ENCODE measurements around the gene TFF1. TPM values are rescaled to one million over a fixed set of nuclear protein-coding genes. Genes with fewer than 3 reads are reported as not detected.

Gene TFF1
- total RNA-seq, 2 experiments from 2014 or later: not detected

DNA sequence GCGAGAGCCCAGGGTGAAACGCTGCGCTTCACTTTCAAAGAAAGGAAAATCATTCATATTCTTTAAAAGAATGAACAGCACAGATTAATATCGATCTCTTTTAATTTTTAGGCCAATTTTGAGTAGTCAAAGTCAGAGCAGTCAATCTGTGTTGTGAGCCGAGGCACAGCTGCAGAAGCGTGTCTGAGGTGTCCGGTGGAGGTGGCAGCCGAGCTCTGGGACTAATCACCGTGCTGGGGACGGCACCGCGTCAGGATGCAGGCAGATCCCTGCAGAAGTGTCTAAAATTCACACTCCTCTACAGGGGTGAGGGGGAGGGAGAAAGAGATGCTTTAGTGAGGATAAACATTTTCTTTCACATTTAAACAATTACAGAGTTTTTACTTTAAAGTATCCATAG is 4.1 kb downstream of the TFF1 start:
- Histone ChIP-seq H3K27ac (ENCODE audit: low read depth, low read length, poor library complexity, severe bottlenecking) (no peak overlapping the region), H3K4me2 (ENCODE audit: low read length) (peak overlapping the region; percentile 18), H4K20me1 (ENCODE audit: insufficient read depth, low read length) (no peaks in the 10 kb centered on the region), H2AFZ (ENCODE audit: low read length) (no peak overlapping the region), H3K79me2 (ENCODE audit: insufficient read depth, low read depth, low read length) (no peaks in the 10 kb centered on the region), H3K36me3 (ENCODE audit: insufficient read depth, low read length) (no peaks in the 10 kb centered on the region), H3K4me3 (ENCODE audit: low read depth, low read length, poor library complexity, severe bottlenecking) (no peak overlapping the region), H3K9me2 (ENCODE audit: insufficient read depth, low read length) (no peaks in the 10 kb centered on the region), H3K9me3 (ENCODE audit: low read length) (0 out of 2 replicates have a peak, but pooled peaks cover 8% of the 10 kb centered on the region), H3K4me1 (ENCODE audit: insufficient read depth, low read length, poor library complexity, severe bottlenecking) (peaks cover 26% of the 10 kb centered on the region)
- no peak for TF ChIP-seq EZH2phosphoT487 (IDR thresholded peaks at IDR 0.05; ENCODE audit: borderline replicate concordance, low read depth, low read length)
- TF ChIP-seq, protein P1, sequence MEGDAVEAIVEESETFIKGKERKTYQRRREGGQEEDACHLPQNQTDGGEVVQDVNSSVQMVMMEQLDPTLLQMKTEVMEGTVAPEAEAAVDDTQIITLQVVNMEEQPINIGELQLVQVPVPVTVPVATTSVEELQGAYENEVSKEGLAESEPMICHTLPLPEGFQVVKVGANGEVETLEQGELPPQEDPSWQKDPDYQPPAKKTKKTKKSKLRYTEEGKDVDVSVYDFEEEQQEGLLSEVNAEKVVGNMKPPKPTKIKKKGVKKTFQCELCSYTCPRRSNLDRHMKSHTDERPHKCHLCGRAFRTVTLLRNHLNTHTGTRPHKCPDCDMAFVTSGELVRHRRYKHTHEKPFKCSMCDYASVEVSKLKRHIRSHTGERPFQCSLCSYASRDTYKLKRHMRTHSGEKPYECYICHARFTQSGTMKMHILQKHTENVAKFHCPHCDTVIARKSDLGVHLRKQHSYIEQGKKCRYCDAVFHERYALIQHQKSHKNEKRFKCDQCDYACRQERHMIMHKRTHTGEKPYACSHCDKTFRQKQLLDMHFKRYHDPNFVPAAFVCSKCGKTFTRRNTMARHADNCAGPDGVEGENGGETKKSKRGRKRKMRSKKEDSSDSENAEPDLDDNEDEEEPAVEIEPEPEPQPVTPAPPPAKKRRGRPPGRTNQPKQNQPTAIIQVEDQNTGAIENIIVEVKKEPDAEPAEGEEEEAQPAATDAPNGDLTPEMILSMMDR (conservative IDR thresholded peaks at IDR 0.05; ENCODE audit: low read length): no peak
- POLR2A ChIA-PET: interaction anchor here (0.5 to 1.5 kb wide), 4 partner anchors 20 to 595 kb away, joined by 3 to 4 read pairs (median 3); no protein-coding TSS in a partner anchor
- no TSS peak for BruUV-seq (replicated peaks)
- no peak for DNase-seq (ENCODE audit: low spot score)
- CTCF ChIA-PET (ENCODE audit: unreplicated experiment): no interaction called here
- intact Hi-C loops (cut with micrococcal nuclease; ENCODE audit: unreplicated experiment): loop anchor here (10.0 kb wide), 1 partner anchor 93 kb away; no protein-coding TSS in a partner anchor

DNA sequence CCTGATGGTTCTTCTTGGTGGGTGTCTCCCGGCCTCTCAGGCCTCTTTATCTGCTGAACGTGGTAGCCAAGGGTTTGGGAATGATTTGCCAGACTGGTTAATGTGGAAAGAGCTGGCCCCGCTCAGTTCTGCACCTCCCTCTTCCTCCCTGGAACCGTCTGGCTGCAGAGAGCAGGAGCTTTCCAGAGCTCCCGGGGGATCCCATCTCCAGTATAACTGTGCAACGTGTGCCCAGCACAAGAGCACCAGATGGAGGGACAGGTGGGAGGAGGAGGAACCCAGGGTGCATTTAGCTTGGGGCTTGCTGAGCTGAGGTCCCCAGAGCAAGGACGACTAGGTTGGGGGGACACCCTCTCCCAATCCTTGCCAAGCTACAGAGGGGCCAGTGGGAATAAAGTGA is 5.0 kb downstream of the TFF1 start:
- BruUV-seq (replicated peaks): no TSS peak
- ChIA-PET CTCF (ENCODE audit: unreplicated experiment) (no interaction called here), POLR2A (interaction anchor here (0.5 kb wide), 1 partner anchor 191 kb away, joined by 3 read pairs; no protein-coding TSS in a partner anchor)
- no peak overlapping the region for H3K4me3 ChIP-seq (ENCODE audit: low read depth, low read length, poor library complexity, severe bottlenecking)
- H3K27ac ChIP-seq (ENCODE audit: low read depth, low read length, poor library complexity, severe bottlenecking): no peak overlapping the region
- no peak for DNase-seq (ENCODE audit: low spot score)
- 0 out of 2 replicates have a peak, but pooled peaks cover 8% of the 10 kb centered on the region for H3K9me3 ChIP-seq (ENCODE audit: low read length)
- H4K20me1 ChIP-seq (ENCODE audit: insufficient read depth, low read length): no peaks in the 10 kb centered on the region
- intact Hi-C loops (cut with micrococcal nuclease; ENCODE audit: unreplicated experiment): loop anchor here (10.0 kb wide), 1 partner anchor 94 kb away; no protein-coding TSS in a partner anchor
- H3K4me2 ChIP-seq (ENCODE audit: low read length): no peak overlapping the region
- TF ChIP-seq, protein P1 (conservative IDR thresholded peaks at IDR 0.05; ENCODE audit: low read length): no peak
- TF ChIP-seq EZH2phosphoT487 (IDR thresholded peaks at IDR 0.05; ENCODE audit: borderline replicate concordance, low read depth, low read length): no peak
- H3K79me2 ChIP-seq (ENCODE audit: insufficient read depth, low read depth, low read length): no peaks in the 10 kb centered on the region
- H2AFZ ChIP-seq (ENCODE audit: low read length): no peak overlapping the region
- no peaks in the 10 kb centered on the region for H3K36me3 ChIP-seq (ENCODE audit: insufficient read depth, low read length)
- H3K9me2 ChIP-seq (ENCODE audit: insufficient read depth, low read length): no peaks in the 10 kb centered on the region
- H3K4me1 ChIP-seq (ENCODE audit: insufficient read depth, low read length, poor library complexity, severe bottlenecking): peaks cover 22% of the 10 kb centered on the region

DNA sequence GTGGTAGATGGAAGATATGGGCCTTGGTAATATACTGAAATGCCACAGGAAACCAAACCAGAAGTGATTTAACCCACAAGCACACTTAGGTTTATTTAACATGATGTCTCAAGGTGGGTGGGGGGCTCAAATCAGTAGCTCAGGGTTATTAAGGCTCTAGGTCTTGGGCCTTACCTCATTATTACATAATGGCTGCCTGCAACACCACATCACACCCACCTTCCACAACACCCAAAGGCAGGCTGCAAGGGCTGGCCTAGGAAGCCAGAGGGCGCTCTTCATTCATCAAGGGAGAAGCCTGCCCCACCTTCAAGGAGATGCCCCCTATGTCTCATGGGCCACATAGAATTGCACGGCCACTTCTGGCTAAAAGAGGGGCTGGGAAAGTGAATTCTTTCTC is 6.0 kb downstream of the TFF1 start:
- no peak overlapping the region for H2AFZ ChIP-seq (ENCODE audit: low read length)
- H3K4me1 ChIP-seq (ENCODE audit: insufficient read depth, low read length, poor library complexity, severe bottlenecking): peaks cover 15% of the 10 kb centered on the region
- peak; percentile 26 for DNase-seq (ENCODE audit: low spot score)
- no peaks in the 10 kb centered on the region for H3K79me2 ChIP-seq (ENCODE audit: insufficient read depth, low read depth, low read length)
- POLR2A ChIA-PET: no interaction called here
- no TSS peak for BruUV-seq (replicated peaks)
- no peaks in the 10 kb centered on the region for H3K36me3 ChIP-seq (ENCODE audit: insufficient read depth, low read length)
- no peak for TF ChIP-seq EZH2phosphoT487 (IDR thresholded peaks at IDR 0.05; ENCODE audit: borderline replicate concordance, low read depth, low read length)
- TF ChIP-seq, protein P1 (conservative IDR thresholded peaks at IDR 0.05; ENCODE audit: low read length): peak; percentile 58
- H3K4me2 ChIP-seq (ENCODE audit: low read length): no peak overlapping the region
- no peaks in the 10 kb centered on the region for H4K20me1 ChIP-seq (ENCODE audit: insufficient read depth, low read length)
- H3K4me3 ChIP-seq (ENCODE audit: low read depth, low read length, poor library complexity, severe bottlenecking): no peak overlapping the region
- CTCF ChIA-PET (ENCODE audit: unreplicated experiment): interaction anchor here (0.5 to 0.7 kb wide), 2 partner anchors 49 to 84 kb away, joined by 3 read pairs; no protein-coding TSS in a partner anchor
- intact Hi-C loops (cut with micrococcal nuclease; ENCODE audit: unreplicated experiment): loop anchor here (10.0 kb wide), 1 partner anchor 94 kb away; no protein-coding TSS in a partner anchor
- 0 out of 2 replicates have a peak, but pooled peaks cover 8% of the 10 kb centered on the region for H3K9me3 ChIP-seq (ENCODE audit: low read length)
- H3K9me2 ChIP-seq (ENCODE audit: insufficient read depth, low read length): no peaks in the 10 kb centered on the region
- H3K27ac ChIP-seq (ENCODE audit: low read depth, low read length, poor library complexity, severe bottlenecking): no peak overlapping the region
